ENCODE measurements around the gene CTDSP2. TPM values are rescaled to one million over a fixed set of nuclear protein-coding genes. Genes with fewer than 3 reads are reported as not detected.
"Not testable (repeated sequence)": the region's sequence is repeated elsewhere in the genome, so short reads cannot be mapped to it uniquely, and the experiment has no call there.

The CTDSP2 gene
- total RNA-seq, 1 donor from 2014 or later: 62.3 TPM

DNA sequence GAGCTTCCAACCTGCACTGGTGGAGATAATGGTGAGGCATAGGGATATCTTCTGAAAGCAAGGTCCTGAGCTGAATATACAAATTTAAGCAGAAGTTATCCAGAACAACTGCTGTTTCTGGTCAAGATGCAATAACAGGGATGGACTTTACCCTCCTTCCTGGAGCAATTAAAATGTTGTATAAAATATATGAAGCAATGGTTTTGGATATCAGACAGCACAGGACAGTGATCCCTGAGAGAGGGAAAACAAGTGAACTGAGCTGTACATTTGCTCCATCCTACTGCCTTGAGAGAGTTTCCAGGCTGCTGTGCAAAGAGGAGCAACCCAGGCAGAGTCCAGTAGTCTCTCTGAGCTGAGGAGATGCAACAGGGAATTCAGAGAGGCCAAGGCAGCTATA, 36.0 kb upstream of the CTDSP2 start:
- no peak for DNase-seq (ENCODE audit: low read depth in 2 of 2)

DNA sequence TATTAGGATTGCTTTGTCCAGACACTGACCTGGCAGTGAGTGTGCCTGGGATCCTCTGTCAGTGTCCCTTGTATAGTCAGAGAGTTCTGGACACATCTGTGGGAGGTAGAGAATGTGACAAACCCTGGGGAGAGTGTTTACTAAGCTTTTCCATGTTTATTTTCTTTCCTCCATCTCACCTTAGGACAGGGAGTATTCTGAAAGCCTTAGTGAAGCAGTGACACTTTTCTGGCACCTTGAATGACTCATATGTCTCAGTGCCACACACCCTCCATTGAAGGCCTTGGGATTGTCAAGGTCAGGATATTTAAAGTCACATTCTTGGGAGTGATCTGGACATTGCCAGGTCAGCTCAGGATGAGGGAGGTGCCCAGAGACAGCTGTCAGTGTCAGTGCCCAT, 34.9 kb upstream of the CTDSP2 start:
- DNase-seq (ENCODE audit: low read depth in 2 of 2): no peak

DNA sequence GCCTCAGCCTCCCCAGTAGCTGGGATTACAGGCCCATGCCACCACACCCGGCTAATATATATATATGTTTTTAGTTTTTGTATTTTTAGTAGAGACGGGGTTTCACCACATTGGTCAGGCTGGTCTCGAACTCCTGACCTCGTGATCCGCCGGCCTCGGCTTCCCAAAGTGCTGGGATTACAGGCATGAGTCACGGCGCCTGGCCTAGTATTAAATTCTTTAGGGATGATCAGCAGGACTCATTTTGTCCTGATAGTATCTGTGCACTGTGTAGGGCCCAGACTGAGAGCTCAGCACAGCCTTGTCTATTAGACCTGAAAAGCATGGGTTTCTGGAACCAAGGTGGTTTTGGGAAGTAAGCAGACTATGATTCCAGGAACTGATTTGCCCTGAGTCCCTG, 34.5 kb upstream of the CTDSP2 start:
- DNase-seq (ENCODE audit: low read depth in 2 of 2): not testable (repeated sequence)

DNA sequence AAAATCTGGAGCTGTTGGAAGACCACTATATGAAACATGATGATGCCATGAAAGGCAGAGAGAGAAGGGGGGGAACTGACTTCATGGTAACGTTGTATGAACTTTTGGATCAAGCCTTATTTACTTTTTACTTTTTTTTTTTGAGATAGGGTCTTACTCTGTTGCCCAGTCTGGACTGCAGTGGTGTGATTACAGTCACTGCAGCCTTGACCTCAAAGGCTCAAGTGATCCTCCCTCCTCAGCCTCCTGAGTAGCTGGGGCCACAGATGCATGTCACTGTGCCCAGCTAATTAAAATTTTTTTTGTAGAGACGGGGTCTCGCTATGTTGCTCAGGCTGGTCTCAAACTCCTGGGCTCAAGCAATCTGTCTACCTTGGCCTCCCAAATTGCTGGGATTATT, 31.3 kb upstream of the CTDSP2 start:
- no peak for DNase-seq (ENCODE audit: low read depth in 2 of 2)

- peak in 1 of 2 donors; percentile 42 for DNase-seq (ENCODE audit: low read depth in 2 of 2)
These were observed 29.4 kb upstream of the CTDSP2 start for GRCh38 chr12:57875753-57876547.

DNA sequence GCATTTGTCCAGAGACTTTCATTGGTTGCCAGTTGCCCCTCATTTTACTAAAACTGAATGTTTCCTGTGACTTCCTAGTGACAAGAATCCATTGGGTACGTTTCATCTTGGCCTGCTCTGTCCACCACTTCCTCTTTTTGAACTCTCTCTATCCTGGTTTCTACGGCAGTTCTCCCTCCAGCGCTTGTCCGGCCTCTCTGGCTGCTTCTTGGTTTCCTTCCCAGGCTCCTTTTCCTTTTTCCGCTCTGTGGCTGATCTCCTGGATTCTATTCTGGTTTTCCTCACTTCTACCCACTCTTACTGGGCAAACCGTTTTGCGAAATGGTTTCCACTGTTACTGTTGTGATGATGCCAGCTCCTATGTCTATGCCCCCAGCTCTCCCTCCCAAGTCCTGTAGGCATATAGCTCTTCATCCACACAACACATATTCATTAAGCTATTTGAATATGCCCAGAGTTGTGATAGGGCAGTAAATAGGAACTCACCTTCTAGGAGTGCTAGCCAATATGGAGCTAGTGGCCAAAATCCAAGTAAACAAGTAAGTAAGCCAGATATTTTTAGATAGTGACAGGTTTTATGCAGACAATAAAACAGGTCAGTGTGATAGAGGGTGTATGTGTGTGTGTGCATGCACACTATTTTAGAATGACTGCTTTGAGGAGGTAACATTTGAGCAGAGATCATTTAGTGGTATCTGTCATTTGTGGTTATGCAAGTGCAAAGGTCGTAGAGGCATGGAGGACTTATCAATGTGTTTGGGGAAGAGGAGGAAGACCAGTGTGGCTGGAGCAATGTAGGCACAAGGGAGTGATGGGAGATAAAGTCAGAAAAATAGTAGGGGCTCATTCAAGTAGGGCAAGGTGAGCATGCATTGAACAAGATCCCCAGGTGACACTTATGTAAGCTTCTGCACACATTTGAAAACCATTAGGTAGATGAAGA, 27.9 kb upstream of the CTDSP2 start:
- DNase-seq (ENCODE audit: low read depth in 2 of 2): no peak

- DNase-seq (ENCODE audit: low read depth in 2 of 2): no peak
These were observed 25.8 kb upstream of the CTDSP2 start for GRCh38 chr12:57872362-57872761.

DNA sequence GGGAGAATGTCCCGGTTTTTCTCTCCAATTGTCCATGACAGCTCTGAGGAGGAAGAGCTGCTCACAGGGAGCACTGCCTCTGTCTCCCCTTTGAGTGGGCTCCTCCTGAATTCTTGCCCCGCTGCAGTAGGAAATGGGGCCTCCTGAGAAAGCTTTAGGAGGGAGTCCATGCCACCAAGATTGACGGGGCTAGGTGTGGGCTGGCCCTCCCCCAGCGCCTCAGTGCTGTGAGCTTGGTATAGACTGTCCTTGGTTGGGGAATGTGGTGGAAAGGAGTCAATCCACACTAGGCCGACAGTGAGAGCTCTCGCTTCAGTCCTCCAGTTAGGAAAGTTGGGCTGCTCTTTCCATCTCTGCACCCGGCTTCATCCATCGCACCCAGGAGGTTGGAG, 23.4 kb upstream of the CTDSP2 start:
- no peak for DNase-seq (ENCODE audit: low read depth in 2 of 2)

GRCh38 chr12:57869298-57869926, 22.9 kb upstream of the CTDSP2 start:
- DNase-seq (ENCODE audit: low read depth in 2 of 2): no peak

GRCh38 chr12:57868851-57869268, 22.3 kb upstream of the CTDSP2 start:
- no peak for DNase-seq (ENCODE audit: low read depth in 2 of 2)

DNA sequence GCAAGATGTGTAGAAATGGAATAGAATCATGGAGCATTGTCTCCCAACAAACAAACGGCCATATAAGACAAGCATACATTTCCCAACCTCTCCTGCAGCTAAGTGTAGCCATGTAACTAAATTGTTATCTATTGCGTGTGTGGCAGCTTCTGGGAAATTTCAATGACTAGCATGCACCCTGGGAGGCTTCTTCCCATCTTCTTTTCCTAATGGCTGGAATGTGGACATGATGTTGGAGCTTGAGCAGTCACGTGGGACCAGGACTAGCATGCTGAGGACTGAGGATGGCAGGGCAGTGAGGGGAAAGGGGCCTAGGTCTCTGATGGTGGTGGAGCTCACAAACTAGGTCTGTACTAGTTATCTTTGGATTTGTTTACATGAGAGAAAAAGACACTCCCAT, 21.7 kb upstream of the CTDSP2 start:
- DNase-seq (ENCODE audit: low read depth in 2 of 2): no peak

GRCh38 chr12:57866308-57867019, 19.9 kb upstream of the CTDSP2 start:
- DNase-seq (ENCODE audit: low read depth in 2 of 2): no peak

DNA sequence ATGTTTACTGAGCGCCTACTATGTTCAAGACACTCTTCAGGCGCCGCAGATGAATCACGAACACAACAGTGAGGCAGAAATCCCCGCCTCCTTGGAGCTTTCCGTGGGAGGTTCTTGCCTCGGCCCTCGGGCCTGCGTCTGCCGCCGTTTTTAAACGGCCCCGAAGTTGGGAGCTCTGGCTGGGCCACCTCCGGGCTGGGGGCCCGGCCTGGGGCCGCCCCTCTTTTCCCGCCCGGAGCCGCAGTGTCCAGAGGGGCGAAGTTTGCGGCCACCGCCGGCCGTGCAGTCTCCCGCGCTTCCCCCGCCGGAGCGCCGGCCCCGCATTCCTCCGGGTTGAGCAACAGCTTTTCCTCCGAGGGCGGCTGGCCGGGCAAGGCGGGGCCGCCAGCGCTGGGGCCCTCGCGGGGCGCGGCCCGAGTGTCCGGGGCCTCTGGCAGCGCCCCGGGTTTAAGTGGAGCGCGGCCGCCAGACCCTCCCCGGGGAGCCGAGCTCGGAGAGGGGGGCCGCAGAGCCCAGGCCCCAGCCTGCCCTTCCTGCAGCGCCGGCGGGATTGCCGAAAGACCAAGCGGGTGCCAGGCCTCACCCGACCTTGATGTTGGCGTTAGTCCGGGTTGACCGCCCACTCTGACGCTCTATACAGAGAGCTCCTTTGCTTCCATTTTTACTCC, 18.7 kb upstream of the CTDSP2 start:
- DNase-seq (ENCODE audit: low read depth in 2 of 2): peak; percentile 46 to 84

GRCh38 chr12:57864442-57865083, 18.0 kb upstream of the CTDSP2 start:
- no peak for DNase-seq (ENCODE audit: low read depth in 2 of 2)

- DNase-seq (ENCODE audit: low read depth in 2 of 2): no peak
These were observed 17.1 kb upstream of the CTDSP2 start for GRCh38 chr12:57863676-57864075.

DNA sequence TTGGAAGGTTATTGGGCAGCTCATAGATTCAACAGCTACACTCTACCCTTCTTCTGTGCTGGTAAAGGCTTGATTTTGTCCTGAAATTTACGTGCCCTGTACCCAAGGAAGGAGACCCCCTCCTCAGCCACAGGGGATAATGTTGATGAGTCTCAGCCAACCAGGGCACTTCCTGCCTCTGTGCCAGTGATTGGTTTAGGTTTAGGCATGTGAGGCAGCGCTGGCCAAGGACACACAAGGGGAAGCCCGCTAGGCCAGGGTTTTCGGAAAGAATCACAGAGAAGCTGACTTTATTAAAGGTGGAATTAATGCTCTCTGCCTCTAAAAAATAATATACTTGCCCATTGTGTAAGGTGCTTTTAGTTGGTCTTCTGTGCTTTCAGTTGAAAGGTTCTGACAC, 15.4 kb upstream of the CTDSP2 start:
- DNase-seq (ENCODE audit: low read depth in 2 of 2): no peak

GRCh38 chr12:57860883-57861282, 14.4 kb upstream of the CTDSP2 start:
- not testable (repeated sequence) for DNase-seq (ENCODE audit: low read depth in 2 of 2)

DNA sequence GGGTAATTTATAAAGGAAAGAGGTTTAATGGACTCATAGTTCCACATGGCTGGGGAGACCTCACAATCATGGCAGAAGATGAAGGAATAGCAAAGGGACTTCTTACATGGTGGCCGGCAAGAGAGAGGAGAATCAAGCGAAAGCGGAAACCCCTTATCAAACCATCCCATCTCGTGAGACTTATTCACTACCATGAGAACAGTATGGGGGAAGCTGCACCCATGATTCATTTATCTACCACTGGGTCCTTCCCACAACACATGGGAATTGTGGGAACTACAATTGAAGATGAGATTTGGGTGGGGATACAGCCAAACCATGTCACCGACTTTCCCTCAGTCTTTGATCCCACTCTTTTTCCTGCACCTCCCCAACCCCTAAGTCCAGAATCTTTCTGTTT, 12.6 kb upstream of the CTDSP2 start:
- DNase-seq (ENCODE audit: low read depth in 2 of 2): no peak

DNA sequence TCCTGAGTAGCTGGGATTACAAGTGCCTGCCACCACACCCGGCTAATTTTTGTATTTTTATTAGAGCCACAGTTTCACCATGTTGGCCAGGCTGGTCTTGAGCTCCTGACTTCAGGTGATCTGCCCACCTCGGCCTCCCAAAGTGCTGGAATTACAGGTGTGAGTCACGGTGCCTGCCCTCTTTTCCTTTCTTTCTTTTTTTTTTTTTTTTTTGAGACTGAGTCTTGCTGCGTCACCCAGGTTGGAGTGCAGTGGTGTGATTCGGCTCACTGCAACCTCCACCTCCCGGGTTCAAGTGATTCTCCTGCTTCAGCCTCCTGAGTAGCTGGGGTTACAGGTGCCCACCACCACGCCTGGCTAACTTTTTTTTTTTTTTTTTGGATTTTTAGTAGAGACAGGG, 11.6 kb upstream of the CTDSP2 start:
- DNase-seq (ENCODE audit: low read depth in 2 of 2): not testable (repeated sequence)

GRCh38 chr12:57854965-57855364, 8.4 kb upstream of the CTDSP2 start:
- no peak for DNase-seq (ENCODE audit: low read depth in 2 of 2)

Measured in lung microvascular endothelial cell (primary cell).